VCaP (cell line): ENCODE results near the gene TBXT.

ENCODE experiments used
- H3K27ac ChIP-seq: fragments of 450-650 bp; 2 replicates; pipeline ENCODE4 v1.5.1; 2017
- CTCF ChIP-seq: fragments of 450-650 bp; conservative IDR thresholded peaks from 2 replicates; pipeline ENCODE4 v1.5.1; 2017; ENCODE audit warnings: mild to moderate bottlenecking, moderate library complexity

Gene TBXT

GRCh38 chr6:166121726-166122125, 45.9 kb downstream of the TBXT start:
- H3K27ac ChIP-seq, result no peak overlapping the region
- no peak for TF ChIP-seq CTCF

- TF ChIP-seq CTCF, result no peak
- no peak overlapping the region for H3K27ac ChIP-seq
These were observed 48.3 kb downstream of the TBXT start for GRCh38 chr6:166119116-166119911.

- no peak overlapping the region for H3K27ac ChIP-seq
- no peak for TF ChIP-seq CTCF
These were observed 52.0 kb downstream of the TBXT start for GRCh38 chr6:166115609-166116008.

- no peak overlapping the region for H3K27ac ChIP-seq
- TF ChIP-seq CTCF, result no peak
These were observed 55.1 kb downstream of the TBXT start for GRCh38 chr6:166112580-166112979.

GRCh38 chr6:166109608-166110007, 58.0 kb downstream of the TBXT start:
- no peak for TF ChIP-seq CTCF
- H3K27ac ChIP-seq, result no peak overlapping the region
